HCT116 (cell line): Measurements from ENCODE around the gene BSND. TPM values are rescaled to one million over a fixed set of nuclear protein-coding genes. Genes with fewer than 3 reads are reported as not detected.

Source experiments
- ATAC-seq: fragments of 200-7000 bp; cut with Tn5 transposase; 2 replicates; pipeline ENCODE4 v1.9.1; 2020; ENCODE audit warnings: mild to moderate bottlenecking, moderate library complexity
- BruUV-seq: library from RNA; stranded (reverse); fragments of 400-500 nt; replicated peaks from 2 replicates; lab custom pipeline; 2021; lab: Mats Ljungman, UMichigan
- CTCF ChIA-PET: fragments of 300-600 bp; sonication (Branson Sonifier 250); formaldehyde crosslinking; loops from one replicate; lab custom pipeline; 2021; ENCODE audit warnings: antibody characterized with exemption; lab: Charles Lee
- POLR2A ChIA-PET: fragments of 300-600, 350-600 bp; sonication (Branson Sonifier 250); formaldehyde crosslinking; loops from one replicate; lab custom pipeline; 2021; ENCODE audit warnings: antibody characterized with exemption; lab: Charles Lee
- RAD21 ChIA-PET, 2 experiments: fragments of 300-600 bp; sonication (Branson Sonifier 250); formaldehyde crosslinking; loops; one replicate each; lab custom pipeline; 2023; ENCODE audit warnings: low total read pairs in 2 of 2; ENCODE audit not compliant: uncharacterized antibody in 2 of 2, unreplicated experiment in 2 of 2, low non-redundant PET in 1 of 2; lab: Charles Lee
- DNase-seq: peaks from one replicate; pipeline ENCODE4 v3.0.0-alpha.2; 2010; ENCODE audit warnings: low read depth, low spot score
- H2AFZ ChIP-seq: fragments of 200-600 bp; shearing (Covaris generic), sonication (generic); 2 replicates; pipeline ENCODE4 v1.6.1; 2017; ENCODE audit warnings: low read depth, mixed run types, mixed read lengths, antibody characterized with exemption, low read length; ENCODE audit not compliant: poor library complexity, severe bottlenecking
- H3K27ac ChIP-seq: 2 replicates; pipeline ENCODE4 v1.5.1; 2012; ENCODE audit warnings: low read depth, low read length
- H3K27me3 ChIP-seq: fragments of 200-600 bp; sonication (generic); 2 replicates; pipeline ENCODE4 v1.6.1; 2016; ENCODE audit warnings: mixed run types, low read length, mixed read lengths; ENCODE audit not compliant: insufficient read depth
- H3K36me3 ChIP-seq, 2 experiments: fragments of 200-500 bp in 1 of 2; fragments of 200-600 bp in 1 of 2; sonication (Bioruptor generic) in 1 of 2; sonication (generic) in 1 of 2; 2 replicates each; pipeline versions ENCODE4 v1.5.1 to v1.6.1; 2014 to 2016; ENCODE audit warnings: low read length in 2 of 2, inconsistent platforms in 1 of 2, mixed read lengths in 1 of 2, mixed run types in 1 of 2; ENCODE audit not compliant: insufficient read depth in 2 of 2, control insufficient read depth in 1 of 2
- H3K4me1 ChIP-seq, 2 experiments: fragments of 200-600 bp in 1 of 2; sonication (generic) in 1 of 2; 2 replicates each; pipeline versions ENCODE4 v1.5.1 to v1.6.1; 2012 to 2017; ENCODE audit warnings: low read length in 2 of 2, inconsistent platforms in 1 of 2, mild to moderate bottlenecking in 1 of 2, mixed read lengths in 1 of 2, mixed run types in 1 of 2, moderate library complexity in 1 of 2; ENCODE audit not compliant: insufficient read depth in 2 of 2, control insufficient read depth in 1 of 2
- H3K4me2 ChIP-seq: fragments of 200-600 bp; sonication (generic); 2 replicates; pipeline ENCODE4 v1.6.1; 2017; ENCODE audit warnings: mixed run types, low read length, mixed read lengths
- H3K4me3 ChIP-seq, 2 experiments: fragments of 200-600 bp in 1 of 2; sonication (generic) in 1 of 2; replicated peaks in 1 of 2; 2 replicates each; pipeline ENCODE4 v1.5.1; 2011 to 2016; ENCODE audit warnings: low read length in 2 of 2, control low read depth in 1 of 2, low read depth in 1 of 2, mild to moderate bottlenecking in 1 of 2, mixed read lengths in 1 of 2, mixed run types in 1 of 2
- H3K79me2 ChIP-seq: fragments of 200-600 bp; sonication (generic); 2 replicates; pipeline ENCODE4 v1.6.1; 2017; ENCODE audit warnings: mild to moderate bottlenecking, mixed run types, low read length, moderate library complexity, mixed read lengths; ENCODE audit not compliant: insufficient read depth
- H3K9ac ChIP-seq: fragments of 200-600 bp; sonication (generic); 2 replicates; pipeline ENCODE4 v1.6.1; 2016; ENCODE audit warnings: low read length, mixed read lengths
- H3K9me2 ChIP-seq: fragments of 200-600 bp; sonication (generic), shearing (Covaris generic); 2 replicates; pipeline ENCODE4 v1.6.1; 2017; ENCODE audit warnings: mixed run types, mild to moderate bottlenecking, moderate library complexity; ENCODE audit not compliant: insufficient read depth
- H3K9me3 ChIP-seq, 2 experiments: fragments of 200-500 bp in 1 of 2; fragments of 200-600 bp in 1 of 2; sonication (Bioruptor generic) in 1 of 2; sonication (generic) in 1 of 2; 2 replicates each; pipeline ENCODE4 v1.6.1; 2014 to 2017; ENCODE audit warnings: low read length in 2 of 2, mixed read lengths in 2 of 2, inconsistent platforms in 1 of 2, low read depth in 1 of 2, mild to moderate bottlenecking in 1 of 2, mixed run types in 1 of 2, moderate library complexity in 1 of 2; ENCODE audit not compliant: control insufficient read depth in 1 of 2, insufficient read depth in 1 of 2
- H4K20me1 ChIP-seq: fragments of 200-600 bp; sonication (generic), shearing (Covaris generic); 2 replicates; pipeline ENCODE4 v1.6.1; 2017; ENCODE audit warnings: mixed run types, mild to moderate bottlenecking, moderate library complexity; ENCODE audit not compliant: insufficient read depth
- EZH2 ChIP-seq: fragments of 200-600 bp; sonication (generic); IDR thresholded peaks from 2 replicates; pipeline ENCODE4 v1.6.1; 2017; ENCODE audit warnings: antibody characterized with exemption, mixed run types
- EZH2phosphoT487 ChIP-seq: fragments of 200-600 bp; IDR thresholded peaks from 2 replicates; pipeline ENCODE4 v1.6.1; 2018; ENCODE audit warnings: antibody characterized with exemption, borderline replicate concordance
- FOSL1 ChIP-seq: IDR thresholded peaks from 2 replicates; pipeline ENCODE4 v1.6.1; 2012; ENCODE audit warnings: low read depth
- POLR2A ChIP-seq: IDR thresholded peaks from 2 replicates; pipeline ENCODE4 v1.7.0; 2011; ENCODE audit warnings: borderline replicate concordance; ENCODE audit not compliant: insufficient read depth, insufficient read length; ENCODE audit errors: extremely low read depth
- RAD21 ChIP-seq: IDR thresholded peaks from 2 replicates; pipeline ENCODE4 v1.6.1; 2012; ENCODE audit warnings: low read depth, mild to moderate bottlenecking
- SIN3A ChIP-seq: IDR thresholded peaks from 2 replicates; pipeline ENCODE4 v1.6.1; 2012; ENCODE audit warnings: low read depth
- SP1 ChIP-seq: IDR thresholded peaks from 2 replicates; pipeline ENCODE4 v1.6.1; 2012; ENCODE audit warnings: low read depth
- SRF ChIP-seq: IDR thresholded peaks from 2 replicates; pipeline ENCODE4 v1.6.1; 2012; ENCODE audit warnings: low read depth
- TCF7L2 ChIP-seq: IDR thresholded peaks from 2 replicates; pipeline ENCODE4 v1.7.0; 2011; ENCODE audit warnings: borderline replicate concordance, inconsistent platforms; ENCODE audit not compliant: insufficient read depth, insufficient read length; ENCODE audit errors: extremely low read depth
- YY1 ChIP-seq: IDR thresholded peaks from 2 replicates; pipeline ENCODE4 v1.6.1; 2011; ENCODE audit warnings: low read length, low read depth, moderate library complexity, mild to moderate bottlenecking; ENCODE audit not compliant: insufficient replicate concordance; ENCODE audit errors: extremely low read depth
- intact Hi-C: fragments of 100-400 bp; cut with micrococcal nuclease; formaldehyde crosslinking; loops from 2 replicates; pipeline ENCODE4 v1.10.0; 2022
- total RNA-seq: library from RNA; stranded (reverse); gene quantifications from one replicate; pipeline ENCODE4 v1.2.1, GENCODE V29; 2021; ENCODE audit not compliant: unreplicated experiment
- TF ChIP-seq, protein P1 (sequence below): IDR thresholded peaks from 2 replicates; pipeline ENCODE4 v1.6.1; 2012
- TF ChIP-seq, protein P2 (sequence below), 3 experiments: fragments of 200-600 bp in 1 of 3; sonication (generic) in 1 of 3; IDR thresholded peaks in 2 of 3; conservative IDR thresholded peaks in 1 of 3; 2 replicates each; pipeline ENCODE4 v1.5.1; 2012 to 2017; ENCODE audit warnings: low read depth in 2 of 3, low read length in 2 of 3, antibody characterized with exemption in 1 of 3, borderline replicate concordance in 1 of 3, control low read depth in 1 of 3, mild to moderate bottlenecking in 1 of 3, mixed read lengths in 1 of 3, mixed run types in 1 of 3, moderate library complexity in 1 of 3; ENCODE audit not compliant: insufficient read depth in 1 of 3
- TF ChIP-seq, protein P3 (sequence below): IDR thresholded peaks from 2 replicates; pipeline ENCODE4 v1.6.1; 2012; ENCODE audit warnings: low read depth

BSND gene
- total RNA-seq, 1 experiment from 2014 or later = not detected

DNA sequence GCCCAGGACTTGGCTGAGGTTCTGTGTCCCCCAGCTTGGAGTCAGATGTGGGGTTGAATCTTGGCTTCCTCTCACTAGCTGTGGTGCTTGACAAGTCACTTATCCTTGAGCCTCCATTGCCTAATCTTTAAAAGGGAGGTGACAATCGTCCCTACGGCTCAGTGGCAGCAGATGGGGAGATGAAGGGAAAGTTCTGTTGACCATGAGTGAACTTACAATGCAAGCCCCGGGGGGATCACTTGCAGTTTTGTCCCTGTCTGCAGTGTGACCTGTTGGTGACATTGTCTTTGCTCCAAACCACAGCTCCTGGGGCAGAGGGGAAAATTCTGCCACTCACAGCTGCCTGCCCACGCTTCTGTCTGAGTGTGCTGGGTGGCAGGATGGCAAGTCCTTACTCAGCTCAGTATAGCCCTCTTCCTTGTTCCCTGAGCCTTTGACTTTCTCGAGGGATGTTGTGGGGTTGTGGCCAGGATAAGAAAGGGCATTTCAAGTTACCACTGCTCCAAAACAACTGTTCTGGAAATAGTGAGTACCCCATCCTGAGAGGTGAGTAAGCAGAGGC lies 42.3 kb downstream of the BSND start:
- peak overlapping the region; percentile 73 to 80; a peak in 3 of 4 replicates for H3K4me3 ChIP-seq
- H3K9me2 ChIP-seq = no peaks in the 10 kb centered on the region
- TF ChIP-seq EZH2phosphoT487 (no peak), SRF (no peak), YY1 (no peak), RAD21 (no peak), FOSL1 (no peak), SP1 (no peak), TCF7L2 (no peak), EZH2 (no peak), POLR2A (no peak)
- TF ChIP-seq, protein P1, sequence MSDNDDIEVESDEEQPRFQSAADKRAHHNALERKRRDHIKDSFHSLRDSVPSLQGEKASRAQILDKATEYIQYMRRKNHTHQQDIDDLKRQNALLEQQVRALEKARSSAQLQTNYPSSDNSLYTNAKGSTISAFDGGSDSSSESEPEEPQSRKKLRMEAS = no peak
- TF ChIP-seq, all 23 proteins: peak for 0
- RAD21 ChIA-PET = no interaction called here
- Histone ChIP-seq H3K9ac (peak overlapping the region; percentile 72; the same call in 1 of the 2 replicates), H3K27ac (no peak overlapping the region), H2AFZ (no peak overlapping the region), H3K4me1 (peaks cover 10 to 38% of the 10 kb centered on the region in 2 experiments; a peak in 3 of 4 replicates), H3K27me3 (no peaks in the 10 kb centered on the region), H3K9me3 (no peaks in the 10 kb centered on the region), H3K4me2 (peak overlapping the region; percentile 97), H3K36me3 (0 out of 4 replicates have a peak, but pooled peaks cover 0 to 6% of the 10 kb centered on the region in 2 experiments), H4K20me1 (no peaks in the 10 kb centered on the region), H3K79me2 (peaks cover 6% of the 10 kb centered on the region; the same call in 1 of the 2 replicates)
- POLR2A ChIA-PET = no interaction called here
- CTCF ChIA-PET = interaction anchor here (0.9 to 2.4 kb wide), 2 partner anchors 19 to 23 kb away, joined by 3 to 9 read pairs; no protein-coding TSS in a partner anchor
- intact Hi-C loops = no loop called here
- no TSS peak for BruUV-seq
- DNase-seq = no peak
- ATAC-seq = no peak

DNA sequence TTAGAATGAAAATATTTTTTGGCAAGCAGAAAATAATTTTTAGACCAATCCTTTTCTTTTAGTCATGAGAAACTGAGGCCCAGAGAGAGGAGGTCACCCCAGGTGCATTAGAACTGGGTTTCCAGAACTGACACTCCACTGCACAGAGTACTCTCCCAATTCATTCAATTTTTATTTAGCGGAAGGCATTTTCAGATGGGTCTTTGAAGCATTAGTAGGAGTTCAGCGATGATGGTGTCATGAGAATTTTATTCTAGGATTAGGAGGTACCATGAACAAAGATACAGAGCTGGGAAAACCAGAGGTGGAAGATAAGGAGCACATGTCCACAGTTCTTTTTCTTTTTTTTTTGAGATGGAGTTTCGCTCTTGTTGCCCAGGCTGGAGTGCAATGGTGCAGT lies 42.9 kb downstream of the BSND start:
- H3K4me2 ChIP-seq = no peak overlapping the region
- no peak overlapping the region for H3K9ac ChIP-seq
- POLR2A ChIA-PET = no interaction called here
- no peaks in the 10 kb centered on the region for H3K9me3 ChIP-seq
- no peak overlapping the region for H3K27ac ChIP-seq
- no TSS peak for BruUV-seq
- H3K27me3 ChIP-seq = no peaks in the 10 kb centered on the region
- CTCF ChIA-PET = no interaction called here
- no peak overlapping the region for H2AFZ ChIP-seq
- H3K9me2 ChIP-seq = no peaks in the 10 kb centered on the region
- H3K4me1 ChIP-seq = peaks cover 10 to 35% of the 10 kb centered on the region in 2 experiments; a peak in 3 of 4 replicates
- H3K36me3 ChIP-seq = 0 out of 4 replicates have a peak, but pooled peaks cover 0 to 6% of the 10 kb centered on the region in 2 experiments
- no peak for ATAC-seq
- no peak for DNase-seq
- peaks cover 6% of the 10 kb centered on the region; the same call in 1 of the 2 replicates for H3K79me2 ChIP-seq
- H4K20me1 ChIP-seq = no peaks in the 10 kb centered on the region
- RAD21 ChIA-PET = no interaction called here
- intact Hi-C loops = no loop called here
- H3K4me3 ChIP-seq = no peak overlapping the region
- TF ChIP-seq SIN3A (no peak), RAD21 (no peak), POLR2A (no peak), FOSL1 (no peak), EZH2 (no peak), SP1 (no peak), YY1 (no peak)
- TF ChIP-seq, protein P2, sequence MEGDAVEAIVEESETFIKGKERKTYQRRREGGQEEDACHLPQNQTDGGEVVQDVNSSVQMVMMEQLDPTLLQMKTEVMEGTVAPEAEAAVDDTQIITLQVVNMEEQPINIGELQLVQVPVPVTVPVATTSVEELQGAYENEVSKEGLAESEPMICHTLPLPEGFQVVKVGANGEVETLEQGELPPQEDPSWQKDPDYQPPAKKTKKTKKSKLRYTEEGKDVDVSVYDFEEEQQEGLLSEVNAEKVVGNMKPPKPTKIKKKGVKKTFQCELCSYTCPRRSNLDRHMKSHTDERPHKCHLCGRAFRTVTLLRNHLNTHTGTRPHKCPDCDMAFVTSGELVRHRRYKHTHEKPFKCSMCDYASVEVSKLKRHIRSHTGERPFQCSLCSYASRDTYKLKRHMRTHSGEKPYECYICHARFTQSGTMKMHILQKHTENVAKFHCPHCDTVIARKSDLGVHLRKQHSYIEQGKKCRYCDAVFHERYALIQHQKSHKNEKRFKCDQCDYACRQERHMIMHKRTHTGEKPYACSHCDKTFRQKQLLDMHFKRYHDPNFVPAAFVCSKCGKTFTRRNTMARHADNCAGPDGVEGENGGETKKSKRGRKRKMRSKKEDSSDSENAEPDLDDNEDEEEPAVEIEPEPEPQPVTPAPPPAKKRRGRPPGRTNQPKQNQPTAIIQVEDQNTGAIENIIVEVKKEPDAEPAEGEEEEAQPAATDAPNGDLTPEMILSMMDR (IDR thresholded peaks at IDR 0.05 in 2 of 3, conservative IDR thresholded peaks at IDR 0.05 in 1 of 3; ENCODE audit: borderline replicate concordance in 1 of 3, insufficient read depth in 1 of 3, low read depth in 2 of 3, low read length in 2 of 3) = no peak
- TF ChIP-seq, protein P3, sequence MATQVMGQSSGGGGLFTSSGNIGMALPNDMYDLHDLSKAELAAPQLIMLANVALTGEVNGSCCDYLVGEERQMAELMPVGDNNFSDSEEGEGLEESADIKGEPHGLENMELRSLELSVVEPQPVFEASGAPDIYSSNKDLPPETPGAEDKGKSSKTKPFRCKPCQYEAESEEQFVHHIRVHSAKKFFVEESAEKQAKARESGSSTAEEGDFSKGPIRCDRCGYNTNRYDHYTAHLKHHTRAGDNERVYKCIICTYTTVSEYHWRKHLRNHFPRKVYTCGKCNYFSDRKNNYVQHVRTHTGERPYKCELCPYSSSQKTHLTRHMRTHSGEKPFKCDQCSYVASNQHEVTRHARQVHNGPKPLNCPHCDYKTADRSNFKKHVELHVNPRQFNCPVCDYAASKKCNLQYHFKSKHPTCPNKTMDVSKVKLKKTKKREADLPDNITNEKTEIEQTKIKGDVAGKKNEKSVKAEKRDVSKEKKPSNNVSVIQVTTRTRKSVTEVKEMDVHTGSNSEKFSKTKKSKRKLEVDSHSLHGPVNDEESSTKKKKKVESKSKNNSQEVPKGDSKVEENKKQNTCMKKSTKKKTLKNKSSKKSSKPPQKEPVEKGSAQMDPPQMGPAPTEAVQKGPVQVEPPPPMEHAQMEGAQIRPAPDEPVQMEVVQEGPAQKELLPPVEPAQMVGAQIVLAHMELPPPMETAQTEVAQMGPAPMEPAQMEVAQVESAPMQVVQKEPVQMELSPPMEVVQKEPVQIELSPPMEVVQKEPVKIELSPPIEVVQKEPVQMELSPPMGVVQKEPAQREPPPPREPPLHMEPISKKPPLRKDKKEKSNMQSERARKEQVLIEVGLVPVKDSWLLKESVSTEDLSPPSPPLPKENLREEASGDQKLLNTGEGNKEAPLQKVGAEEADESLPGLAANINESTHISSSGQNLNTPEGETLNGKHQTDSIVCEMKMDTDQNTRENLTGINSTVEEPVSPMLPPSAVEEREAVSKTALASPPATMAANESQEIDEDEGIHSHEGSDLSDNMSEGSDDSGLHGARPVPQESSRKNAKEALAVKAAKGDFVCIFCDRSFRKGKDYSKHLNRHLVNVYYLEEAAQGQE = no peak
